ENCODE results near the gene PLEKHO2. TPM values are rescaled to one million over a fixed set of nuclear protein-coding genes. Genes with fewer than 3 reads are reported as not detected.

The PLEKHO2 gene
- total RNA-seq, 1 donor from 2014 or later, result 34.9 TPM

- Histone ChIP-seq H3K27me3 (no peaks in the 10 kb centered on the region), H3K36me3 (peaks cover 0 to 31% of the 10 kb centered on the region in 2 donors), H3K4me1 (peaks cover 87% of the 10 kb centered on the region), H3K9me3 (no peaks in the 10 kb centered on the region), H3K4me3 (no peak overlapping the region), H3K27ac (peak overlapping the region; percentile 85)
- no peak for DNase-seq (ENCODE audit: extremely low spot score in 2 of 2)
- intact Hi-C loops (cut with DNase I), result no loop called here
- TF ChIP-seq CTCF (IDR thresholded peaks at IDR 0.05), result no peak
- no peak for TF ChIP-seq POLR2A (IDR thresholded peaks at IDR 0.05)
- TF ChIP-seq POLR2AphosphoS5 (IDR thresholded peaks at IDR 0.05; ENCODE audit: insufficient read depth in 1 of 2, low read depth in 1 of 2), result no peak
These were observed 15.7 kb downstream of the PLEKHO2 start for GRCh38 chr15:64857421-64857820.

- Histone ChIP-seq H3K4me3 (no peak overlapping the region), H3K36me3 (peaks cover 0 to 32% of the 10 kb centered on the region in 2 donors), H3K4me1 (peaks cover 84% of the 10 kb centered on the region), H3K9me3 (no peaks in the 10 kb centered on the region), H3K27me3 (no peaks in the 10 kb centered on the region), H3K27ac (peak overlapping the region; percentile 85)
- DNase-seq (ENCODE audit: extremely low spot score in 2 of 2), result no peak
- TF ChIP-seq POLR2A (IDR thresholded peaks at IDR 0.05), result no peak
- TF ChIP-seq CTCF (IDR thresholded peaks at IDR 0.05), result no peak
- TF ChIP-seq POLR2AphosphoS5 (IDR thresholded peaks at IDR 0.05; ENCODE audit: insufficient read depth in 1 of 2, low read depth in 1 of 2), result no peak
- intact Hi-C loops (cut with DNase I), result no loop called here
These were observed 16.4 kb downstream of the PLEKHO2 start for GRCh38 chr15:64858021-64858575.

DNA sequence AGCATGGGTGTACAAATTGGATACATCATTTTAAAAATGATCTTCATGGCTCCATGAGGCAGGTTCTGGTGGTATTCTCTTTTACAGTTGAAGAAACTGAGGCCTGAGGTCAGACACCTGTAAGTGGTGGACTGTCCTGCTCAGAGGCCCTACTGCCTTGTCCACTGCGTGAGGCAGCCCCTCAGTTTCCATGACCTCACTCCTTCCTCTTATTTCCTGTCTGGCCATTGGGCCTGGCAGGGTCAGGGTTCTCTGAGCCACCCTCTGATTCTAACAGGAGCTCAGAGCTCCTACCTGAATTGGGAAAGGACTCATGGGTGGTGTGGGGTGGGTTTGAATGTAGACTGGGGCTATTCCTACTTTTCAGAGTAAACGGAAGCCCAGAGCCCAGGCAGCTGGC is 17.5 kb downstream of the PLEKHO2 start:
- Histone ChIP-seq H3K4me1 (peaks cover 75% of the 10 kb centered on the region), H3K27me3 (no peaks in the 10 kb centered on the region), H3K36me3 (peaks cover 0 to 36% of the 10 kb centered on the region in 2 donors), H3K9me3 (no peaks in the 10 kb centered on the region), H3K27ac (no peak overlapping the region), H3K4me3 (no peak overlapping the region)
- no peak for DNase-seq (ENCODE audit: extremely low spot score in 2 of 2)
- intact Hi-C loops (cut with DNase I), result no loop called here
- no peak for TF ChIP-seq POLR2AphosphoS5 (IDR thresholded peaks at IDR 0.05; ENCODE audit: insufficient read depth in 1 of 2, low read depth in 1 of 2)
- no peak for TF ChIP-seq POLR2A (IDR thresholded peaks at IDR 0.05)
- TF ChIP-seq CTCF (IDR thresholded peaks at IDR 0.05), result no peak

- H3K4me3 ChIP-seq, result no peak overlapping the region
- H3K27ac ChIP-seq, result peak overlapping the region; percentile 69
- no peaks in the 10 kb centered on the region for H3K9me3 ChIP-seq
- H3K27me3 ChIP-seq, result no peaks in the 10 kb centered on the region
- DNase-seq (ENCODE audit: extremely low spot score in 2 of 2), result no peak
- intact Hi-C loops (cut with DNase I), result no loop called here
- peaks cover 0 to 37% of the 10 kb centered on the region in 2 donors for H3K36me3 ChIP-seq
- TF ChIP-seq POLR2A (IDR thresholded peaks at IDR 0.05) (no peak), POLR2AphosphoS5 (IDR thresholded peaks at IDR 0.05; ENCODE audit: insufficient read depth in 1 of 2, low read depth in 1 of 2) (no peak), CTCF (IDR thresholded peaks at IDR 0.05) (no peak)
- peaks cover 66% of the 10 kb centered on the region for H3K4me1 ChIP-seq
These were observed 19.6 kb downstream of the PLEKHO2 start for GRCh38 chr15:64861331-64861730.

DNA sequence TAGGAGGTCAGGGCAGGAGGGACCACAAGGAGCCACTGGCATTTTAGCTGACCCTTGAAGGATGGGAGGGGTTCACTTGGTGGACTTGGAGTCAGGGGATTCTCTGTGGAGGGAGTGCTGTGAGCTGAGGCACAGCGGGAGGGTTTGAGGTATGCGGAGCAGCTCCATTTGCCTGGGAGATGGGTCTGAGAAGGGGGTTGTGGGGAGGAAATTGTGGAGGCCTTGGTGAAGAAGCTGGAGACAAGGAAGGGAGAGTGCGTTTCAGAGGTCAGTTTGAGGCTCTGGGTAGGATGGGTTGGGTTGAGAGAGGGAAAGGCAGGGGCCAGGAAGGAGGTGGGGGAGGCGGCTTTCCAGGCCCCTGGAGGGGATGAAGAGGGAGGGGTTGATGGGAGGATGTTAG is 20.2 kb downstream of the PLEKHO2 start:
- TF ChIP-seq CTCF (IDR thresholded peaks at IDR 0.05) (no peak), POLR2AphosphoS5 (IDR thresholded peaks at IDR 0.05; ENCODE audit: insufficient read depth in 1 of 2, low read depth in 1 of 2) (no peak), POLR2A (IDR thresholded peaks at IDR 0.05) (no peak)
- Histone ChIP-seq H3K36me3 (peaks cover 0 to 37% of the 10 kb centered on the region in 2 donors), H3K9me3 (no peaks in the 10 kb centered on the region), H3K4me3 (no peak overlapping the region), H3K27me3 (no peaks in the 10 kb centered on the region), H3K27ac (peak overlapping the region; percentile 69), H3K4me1 (peaks cover 66% of the 10 kb centered on the region)
- no peak for DNase-seq (ENCODE audit: extremely low spot score in 2 of 2)
- intact Hi-C loops (cut with DNase I), result no loop called here
